Measurements from ENCODE around the gene TBC1D2.

The TBC1D2 gene

DNA sequence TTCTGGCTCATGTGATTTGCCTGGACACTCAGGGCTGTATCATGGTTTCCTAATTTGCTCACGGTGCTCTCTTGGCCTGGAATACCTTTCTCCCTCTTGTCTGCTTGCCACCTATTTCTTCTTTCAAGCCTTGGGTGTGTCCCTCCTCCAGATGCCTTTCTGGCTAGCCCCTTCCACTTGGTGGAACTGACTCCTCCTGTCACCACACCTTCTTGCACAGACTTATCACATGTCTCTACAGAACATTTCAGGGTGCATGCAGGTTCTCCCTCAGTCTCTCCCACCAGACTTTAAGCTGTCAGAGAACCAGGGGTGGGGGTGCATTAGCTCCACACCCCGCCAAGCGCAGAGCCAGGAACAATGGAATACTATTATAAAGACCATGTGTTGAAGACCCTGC is 1.9 kb downstream of the TBC1D2 start:
- H3K27ac ChIP-seq (ENCODE audit: extremely low read depth, low read depth, low read length): no peak overlapping the region
- CTCF ChIA-PET: interaction anchor here (0.6 to 4.0 kb wide), 3 partner anchors 12 to 440 kb away, joined by 3 to 17 read pairs (median 8); no protein-coding TSS in a partner anchor
- H3K9me3 ChIP-seq (ENCODE audit: control insufficient read depth, insufficient read depth, low read depth, low read length): no peaks in the 10 kb centered on the region
- H3K4me3 ChIP-seq (ENCODE audit: low read depth, low read length): no peak overlapping the region
- TF ChIP-seq, protein P1, sequence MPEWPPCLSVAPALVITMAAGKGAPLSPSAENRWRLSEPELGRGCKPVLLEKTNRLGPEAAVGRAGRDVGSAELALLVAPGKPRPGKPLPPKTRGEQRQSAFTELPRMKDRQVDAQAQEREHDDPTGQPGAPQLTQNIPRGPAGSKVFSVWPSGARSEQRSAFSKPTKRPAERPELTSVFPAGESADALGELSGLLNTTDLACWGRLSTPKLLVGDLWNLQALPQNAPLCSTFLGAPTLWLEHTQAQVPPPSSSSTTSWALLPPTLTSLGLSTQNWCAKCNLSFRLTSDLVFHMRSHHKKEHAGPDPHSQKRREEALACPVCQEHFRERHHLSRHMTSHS (tag by site-specific recombination; IDR thresholded peaks at IDR 0.05): no peak
- TF ChIP-seq, protein P2, sequence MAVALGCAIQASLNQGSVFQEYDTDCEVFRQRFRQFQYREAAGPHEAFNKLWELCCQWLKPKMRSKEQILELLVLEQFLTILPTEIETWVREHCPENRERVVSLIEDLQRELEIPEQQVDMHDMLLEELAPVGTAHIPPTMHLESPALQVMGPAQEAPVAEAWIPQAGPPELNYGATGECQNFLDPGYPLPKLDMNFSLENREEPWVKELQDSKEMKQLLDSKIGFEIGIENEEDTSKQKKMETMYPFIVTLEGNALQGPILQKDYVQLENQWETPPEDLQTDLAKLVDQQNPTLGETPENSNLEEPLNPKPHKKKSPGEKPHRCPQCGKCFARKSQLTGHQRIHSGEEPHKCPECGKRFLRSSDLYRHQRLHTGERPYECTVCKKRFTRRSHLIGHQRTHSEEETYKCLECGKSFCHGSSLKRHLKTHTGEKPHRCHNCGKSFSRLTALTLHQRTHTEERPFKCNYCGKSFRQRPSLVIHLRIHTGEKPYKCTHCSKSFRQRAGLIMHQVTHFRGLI (tag by site-specific recombination; IDR thresholded peaks at IDR 0.05): no peak
- H3K36me3 ChIP-seq (ENCODE audit: control insufficient read depth in 2 of 2, insufficient read depth in 1 of 2, low read length in 2 of 2): no peaks in the 10 kb centered on the region
- POLR2A ChIA-PET: interaction anchor here (1.2 kb wide), 1 partner anchor 197 kb away, joined by 3 read pairs; the partner anchor contains the start of gene NANS
- H3K4me1 ChIP-seq (ENCODE audit: control insufficient read depth, insufficient read depth, low read length): no peaks in the 10 kb centered on the region

DNA sequence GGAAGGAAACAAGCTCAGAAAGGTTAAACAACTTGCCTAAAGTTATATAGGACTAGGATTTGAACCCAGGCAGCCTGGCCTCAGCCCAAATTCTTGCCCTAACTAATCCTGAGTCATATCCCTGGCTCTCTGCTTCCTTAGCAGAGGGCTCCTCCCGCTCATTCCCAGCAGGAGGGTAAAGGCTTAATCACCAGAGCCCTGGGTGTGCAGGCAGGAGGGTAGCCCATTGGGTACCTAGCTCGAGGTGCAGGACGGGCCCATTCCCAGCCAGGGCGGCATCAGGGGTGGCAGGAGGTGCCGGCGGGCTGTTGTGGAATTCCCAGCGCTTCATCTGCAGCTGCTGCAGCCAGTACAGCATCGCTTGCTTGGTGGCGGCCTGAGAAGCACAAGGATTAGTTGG is 3.9 kb downstream of the TBC1D2 start:
- Histone ChIP-seq H3K4me3 (ENCODE audit: low read depth, low read length) (no peak overlapping the region), H3K27ac (ENCODE audit: extremely low read depth, low read depth, low read length) (no peak overlapping the region), H3K36me3 (ENCODE audit: control insufficient read depth in 2 of 2, insufficient read depth in 1 of 2, low read length in 2 of 2) (no peaks in the 10 kb centered on the region), H3K4me1 (ENCODE audit: control insufficient read depth, insufficient read depth, low read length) (no peaks in the 10 kb centered on the region), H3K9me3 (ENCODE audit: control insufficient read depth, insufficient read depth, low read depth, low read length) (no peaks in the 10 kb centered on the region)
- CTCF ChIA-PET: interaction anchor here (0.7 to 1.4 kb wide), 5 partner anchors 12 to 505 kb away, joined by 3 to 7 read pairs (median 3); no protein-coding TSS in a partner anchor
- POLR2A ChIA-PET: no interaction called here
- TF ChIP-seq ZIC2 (tag by site-specific recombination; IDR thresholded peaks at IDR 0.05) (peak; percentile 38; the same call in 1 of the 2 replicates), ZNF600 (tag by site-specific recombination; IDR thresholded peaks at IDR 0.05) (peak; percentile 56; the same call in 1 of the 2 replicates)
- TF ChIP-seq, protein P3, sequence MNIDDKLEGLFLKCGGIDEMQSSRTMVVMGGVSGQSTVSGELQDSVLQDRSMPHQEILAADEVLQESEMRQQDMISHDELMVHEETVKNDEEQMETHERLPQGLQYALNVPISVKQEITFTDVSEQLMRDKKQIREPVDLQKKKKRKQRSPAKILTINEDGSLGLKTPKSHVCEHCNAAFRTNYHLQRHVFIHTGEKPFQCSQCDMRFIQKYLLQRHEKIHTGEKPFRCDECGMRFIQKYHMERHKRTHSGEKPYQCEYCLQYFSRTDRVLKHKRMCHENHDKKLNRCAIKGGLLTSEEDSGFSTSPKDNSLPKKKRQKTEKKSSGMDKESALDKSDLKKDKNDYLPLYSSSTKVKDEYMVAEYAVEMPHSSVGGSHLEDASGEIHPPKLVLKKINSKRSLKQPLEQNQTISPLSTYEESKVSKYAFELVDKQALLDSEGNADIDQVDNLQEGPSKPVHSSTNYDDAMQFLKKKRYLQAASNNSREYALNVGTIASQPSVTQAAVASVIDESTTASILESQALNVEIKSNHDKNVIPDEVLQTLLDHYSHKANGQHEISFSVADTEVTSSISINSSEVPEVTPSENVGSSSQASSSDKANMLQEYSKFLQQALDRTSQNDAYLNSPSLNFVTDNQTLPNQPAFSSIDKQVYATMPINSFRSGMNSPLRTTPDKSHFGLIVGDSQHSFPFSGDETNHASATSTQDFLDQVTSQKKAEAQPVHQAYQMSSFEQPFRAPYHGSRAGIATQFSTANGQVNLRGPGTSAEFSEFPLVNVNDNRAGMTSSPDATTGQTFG (tag by site-specific recombination; IDR thresholded peaks at IDR 0.05; ENCODE audit: borderline replicate concordance): no peak

DNA sequence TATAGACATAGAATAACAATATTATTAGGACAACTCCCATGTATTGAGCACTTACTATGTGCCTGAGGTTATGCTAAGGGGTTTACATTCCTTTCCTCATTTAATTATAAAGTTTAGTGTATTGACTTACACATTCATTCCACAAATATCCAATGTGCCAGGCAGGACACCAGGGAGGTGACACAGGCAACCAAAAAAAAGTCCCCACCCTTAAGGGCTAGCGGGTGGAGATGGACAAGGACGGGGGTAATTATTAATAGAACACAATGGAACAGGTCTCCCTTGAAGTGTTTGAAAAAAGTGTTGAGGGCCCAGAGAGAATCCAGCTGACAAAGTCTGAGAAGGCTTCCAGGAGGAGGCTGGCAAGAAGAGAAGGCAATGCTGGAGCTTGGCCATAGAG is 5.7 kb downstream of the TBC1D2 start:
- Histone ChIP-seq H3K4me3 (ENCODE audit: low read depth, low read length) (no peak overlapping the region), H3K4me1 (ENCODE audit: control insufficient read depth, insufficient read depth, low read length) (no peaks in the 10 kb centered on the region), H3K9me3 (ENCODE audit: control insufficient read depth, insufficient read depth, low read depth, low read length) (no peaks in the 10 kb centered on the region), H3K36me3 (ENCODE audit: control insufficient read depth in 2 of 2, insufficient read depth in 1 of 2, low read length in 2 of 2) (no peaks in the 10 kb centered on the region), H3K27ac (ENCODE audit: extremely low read depth, low read depth, low read length) (no peak overlapping the region)
- ChIA-PET CTCF (interaction anchor here (1.4 kb wide), 1 partner anchor 15 kb away, joined by 3 read pairs; no protein-coding TSS in a partner anchor), POLR2A (no interaction called here)
- TF ChIP-seq, protein P4, sequence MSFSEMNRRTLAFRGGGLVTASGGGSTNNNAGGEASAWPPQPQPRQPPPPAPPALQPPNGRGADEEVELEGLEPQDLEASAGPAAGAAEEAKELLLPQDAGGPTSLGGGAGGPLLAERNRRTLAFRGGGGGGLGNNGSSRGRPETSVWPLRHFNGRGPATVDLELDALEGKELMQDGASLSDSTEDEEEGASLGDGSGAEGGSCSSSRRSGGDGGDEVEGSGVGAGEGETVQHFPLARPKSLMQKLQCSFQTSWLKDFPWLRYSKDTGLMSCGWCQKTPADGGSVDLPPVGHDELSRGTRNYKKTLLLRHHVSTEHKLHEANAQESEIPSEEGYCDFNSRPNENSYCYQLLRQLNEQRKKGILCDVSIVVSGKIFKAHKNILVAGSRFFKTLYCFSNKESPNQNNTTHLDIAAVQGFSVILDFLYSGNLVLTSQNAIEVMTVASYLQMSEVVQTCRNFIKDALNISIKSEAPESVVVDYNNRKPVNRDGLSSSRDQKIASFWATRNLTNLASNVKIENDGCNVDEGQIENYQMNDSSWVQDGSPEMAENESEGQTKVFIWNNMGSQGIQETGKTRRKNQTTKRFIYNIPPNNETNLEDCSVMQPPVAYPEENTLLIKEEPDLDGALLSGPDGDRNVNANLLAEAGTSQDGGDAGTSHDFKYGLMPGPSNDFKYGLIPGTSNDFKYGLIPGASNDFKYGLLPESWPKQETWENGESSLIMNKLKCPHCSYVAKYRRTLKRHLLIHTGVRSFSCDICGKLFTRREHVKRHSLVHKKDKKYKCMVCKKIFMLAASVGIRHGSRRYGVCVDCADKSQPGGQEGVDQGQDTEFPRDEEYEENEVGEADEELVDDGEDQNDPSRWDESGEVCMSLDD (tag by site-specific recombination; IDR thresholded peaks at IDR 0.05): no peak
- no peak for TF ChIP-seq ZNF473 (tag by site-specific recombination; IDR thresholded peaks at IDR 0.05)
- TF ChIP-seq KLF10 (tag by site-specific recombination; IDR thresholded peaks at IDR 0.05): no peak
- TF ChIP-seq, protein P5, sequence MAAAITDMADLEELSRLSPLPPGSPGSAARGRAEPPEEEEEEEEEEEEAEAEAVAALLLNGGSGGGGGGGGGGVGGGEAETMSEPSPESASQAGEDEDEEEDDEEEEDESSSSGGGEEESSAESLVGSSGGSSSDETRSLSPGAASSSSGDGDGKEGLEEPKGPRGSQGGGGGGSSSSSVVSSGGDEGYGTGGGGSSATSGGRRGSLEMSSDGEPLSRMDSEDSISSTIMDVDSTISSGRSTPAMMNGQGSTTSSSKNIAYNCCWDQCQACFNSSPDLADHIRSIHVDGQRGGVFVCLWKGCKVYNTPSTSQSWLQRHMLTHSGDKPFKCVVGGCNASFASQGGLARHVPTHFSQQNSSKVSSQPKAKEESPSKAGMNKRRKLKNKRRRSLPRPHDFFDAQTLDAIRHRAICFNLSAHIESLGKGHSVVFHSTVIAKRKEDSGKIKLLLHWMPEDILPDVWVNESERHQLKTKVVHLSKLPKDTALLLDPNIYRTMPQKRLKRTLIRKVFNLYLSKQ (tag by site-specific recombination; IDR thresholded peaks at IDR 0.05; ENCODE audit: borderline replicate concordance): no peak
